GM12892 (cell line): ENCODE results near the gene GPR31.

ENCODE experiments used
- POLR2A ChIP-seq: IDR thresholded peaks from 2 replicates; pipeline ENCODE4 v1.6.1; 2011; ENCODE audit warnings: low read depth, low read length, control low read depth
- POLR2AphosphoS5 ChIP-seq: IDR thresholded peaks from 2 replicates; pipeline ENCODE4 v1.6.1; 2011; ENCODE audit warnings: low read depth, low read length, control low read depth
- TAF1 ChIP-seq: IDR thresholded peaks from 2 replicates; pipeline ENCODE4 v1.6.1; 2011; ENCODE audit warnings: low read depth, mild to moderate bottlenecking, control low read depth, low read length, borderline replicate concordance

DNA sequence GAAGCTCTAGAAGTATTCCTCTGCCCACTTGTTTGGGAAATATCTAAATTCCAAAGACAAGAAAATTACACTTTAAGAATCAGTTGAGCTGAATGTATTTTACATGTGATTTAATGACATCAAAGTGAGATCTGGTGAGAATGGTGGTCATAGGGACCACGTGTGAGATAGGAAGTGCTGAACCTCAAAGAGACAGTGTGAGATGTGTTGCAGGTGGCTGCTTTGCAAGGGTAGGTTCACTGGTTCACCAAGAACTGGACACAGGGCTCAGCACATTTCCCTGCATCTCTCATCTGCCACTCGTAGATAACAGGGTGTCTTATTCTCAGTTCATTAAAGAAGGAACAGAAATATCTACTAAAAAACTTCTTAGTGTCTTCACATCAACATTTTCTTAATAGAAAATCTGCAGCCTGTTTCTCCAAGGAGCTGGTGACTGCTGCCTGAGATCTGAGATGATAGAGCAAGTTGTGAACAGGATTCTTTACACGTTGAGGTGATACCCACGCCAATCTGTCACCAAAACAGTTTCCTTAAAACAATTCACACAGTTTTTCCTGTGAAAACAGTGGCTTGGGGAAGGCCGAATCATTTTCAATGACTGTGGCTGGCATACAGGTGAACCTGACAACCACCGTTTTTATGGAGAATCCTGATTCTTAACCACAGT is 27.6 kb downstream of the GPR31 start:
- TF ChIP-seq POLR2A (no peak), POLR2AphosphoS5 (no peak; the same call in 1 of the 2 replicates), TAF1 (no peak)
